Activated T-cell treated with anti-CD3 and anti-CD28 coated beads, Interleukin-2, amount 50 U/mL, for 1 hour (primary cell): Measurements from ENCODE around the gene UMODL1.

ENCODE experiments used
- DNase-seq: peaks from one replicate; pipeline ENCODE4 v3.0.0-alpha.2; 2020

The UMODL1 gene

DNA sequence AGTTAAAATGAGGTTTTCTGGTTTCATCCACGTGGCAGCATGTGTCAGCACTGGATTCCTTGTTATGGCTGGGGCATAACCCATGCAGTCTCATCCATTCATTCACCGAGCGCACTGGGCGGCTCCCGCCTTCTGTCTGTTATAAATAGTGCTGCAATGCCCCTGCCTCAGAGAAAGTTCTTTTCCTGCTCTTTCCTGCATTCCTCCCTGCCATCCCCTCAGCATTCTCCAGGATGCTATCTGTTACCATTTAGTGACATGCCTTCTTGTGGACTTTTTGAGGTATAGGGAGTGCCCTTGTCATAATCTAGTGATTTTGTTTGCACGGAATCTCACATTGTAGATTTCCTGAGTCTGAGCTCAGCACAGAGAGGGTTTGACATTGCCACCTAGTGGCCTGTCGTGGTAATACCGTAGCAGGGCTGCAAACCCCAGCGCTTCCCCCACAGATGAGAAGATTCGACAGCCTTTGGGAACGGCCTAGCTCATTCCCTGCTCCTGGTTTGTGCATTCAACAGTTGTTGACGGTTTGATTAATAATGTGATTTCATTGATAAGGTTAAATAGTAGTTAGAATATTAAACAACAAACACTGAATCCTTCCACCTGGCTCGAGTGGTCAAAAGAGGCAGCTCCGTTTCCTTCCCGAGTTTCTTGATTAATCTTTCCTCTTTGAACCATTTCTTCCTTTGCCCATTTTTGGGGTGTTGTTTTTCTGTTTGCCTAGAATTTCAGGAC, 46.3 kb downstream of the UMODL1 start:
- DNase-seq, result peak; percentile 81

- DNase-seq, result no peak
These were observed 47.1 kb downstream of the UMODL1 start for GRCh38 chr21:42117967-42118780.

DNA sequence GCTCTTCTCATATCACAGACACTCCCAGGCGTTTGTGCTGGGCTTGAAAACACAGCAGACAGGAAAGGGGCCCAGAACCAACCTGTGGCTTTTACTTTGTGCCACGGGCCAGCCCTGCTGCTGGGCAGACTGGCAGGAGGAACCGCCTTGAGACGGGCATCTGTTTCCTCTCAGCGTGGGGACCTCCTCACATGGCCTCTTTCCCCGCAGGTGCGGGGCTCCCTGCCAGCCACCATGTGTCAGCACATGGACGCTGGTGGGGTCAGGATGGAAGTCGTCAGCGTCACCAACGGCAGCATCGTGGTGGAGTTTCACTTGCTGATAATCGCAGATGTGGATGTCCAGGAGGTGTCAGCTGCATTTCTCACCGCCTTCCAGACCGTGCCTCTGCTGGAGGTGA, 47.8 kb downstream of the UMODL1 start:
- DNase-seq, result peak; percentile 29

DNA sequence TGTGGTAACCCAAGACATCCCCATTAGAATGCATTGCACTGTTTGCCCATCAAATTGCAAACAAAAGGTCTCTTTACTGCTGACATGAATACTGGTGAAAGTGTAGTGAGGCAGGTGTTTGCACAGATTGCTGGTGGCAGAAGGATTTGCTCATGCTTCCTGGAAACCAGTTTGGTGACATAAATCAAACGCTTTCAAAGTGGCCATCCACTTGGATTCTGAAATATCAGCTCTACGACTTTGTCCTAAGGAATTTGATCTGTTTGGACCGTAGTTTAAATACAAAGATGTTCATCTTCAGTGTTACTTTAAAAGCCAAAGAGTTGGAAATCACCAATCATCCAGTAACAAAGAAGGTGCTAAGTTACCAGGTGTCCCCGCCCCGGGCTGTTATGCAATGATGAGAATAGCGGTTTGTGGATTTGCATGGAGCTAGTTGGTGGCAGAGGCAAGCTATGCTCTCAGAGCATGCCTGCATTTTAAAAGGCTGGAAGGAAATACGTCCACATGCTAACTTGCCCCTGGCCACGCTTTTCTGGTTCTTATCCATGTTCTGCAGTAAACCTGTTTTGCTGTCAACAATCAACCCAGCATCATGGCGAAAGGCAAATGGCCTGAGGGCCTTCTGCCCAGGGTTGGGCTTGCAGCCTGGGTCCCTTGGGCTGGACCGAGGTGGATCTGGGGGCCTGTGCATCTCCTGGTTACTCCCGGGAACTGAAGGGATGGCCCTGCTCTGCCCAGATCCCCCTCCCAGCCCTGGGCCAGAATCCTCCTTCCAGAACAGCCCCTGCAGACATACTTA, 49.2 kb downstream of the UMODL1 start:
- DNase-seq, result no peak

- no peak for DNase-seq
These were observed 49.9 kb downstream of the UMODL1 start for GRCh38 chr21:42120903-42121535.

GRCh38 chr21:42121794-42122193, 50.7 kb downstream of the UMODL1 start:
- no peak for DNase-seq

DNA sequence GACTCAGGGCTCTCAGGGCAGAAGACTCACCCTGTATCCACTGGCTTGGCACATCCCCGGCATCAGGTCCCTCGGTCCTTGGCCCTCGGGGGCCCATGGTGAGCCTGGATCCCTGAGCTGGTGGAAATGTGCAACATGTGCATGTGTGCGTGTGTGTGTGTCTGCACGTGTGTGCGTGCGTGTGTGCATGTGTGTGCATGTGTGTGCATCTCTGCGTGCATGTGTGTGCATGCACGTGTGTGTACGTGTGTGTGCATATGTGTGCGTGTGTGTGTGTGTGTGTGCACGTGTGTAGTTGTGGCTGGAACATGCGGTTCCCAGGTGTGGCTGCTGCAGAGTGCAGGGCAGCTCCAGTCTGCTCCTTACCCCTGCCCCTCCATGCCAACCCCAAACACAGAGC, 51.3 kb downstream of the UMODL1 start:
- no peak for DNase-seq

- DNase-seq, result no peak
These were observed 51.7 kb downstream of the UMODL1 start for GRCh38 chr21:42122808-42123207.

- DNase-seq, result no peak
These were observed 52.2 kb downstream of the UMODL1 start for GRCh38 chr21:42123219-42123908.

DNA sequence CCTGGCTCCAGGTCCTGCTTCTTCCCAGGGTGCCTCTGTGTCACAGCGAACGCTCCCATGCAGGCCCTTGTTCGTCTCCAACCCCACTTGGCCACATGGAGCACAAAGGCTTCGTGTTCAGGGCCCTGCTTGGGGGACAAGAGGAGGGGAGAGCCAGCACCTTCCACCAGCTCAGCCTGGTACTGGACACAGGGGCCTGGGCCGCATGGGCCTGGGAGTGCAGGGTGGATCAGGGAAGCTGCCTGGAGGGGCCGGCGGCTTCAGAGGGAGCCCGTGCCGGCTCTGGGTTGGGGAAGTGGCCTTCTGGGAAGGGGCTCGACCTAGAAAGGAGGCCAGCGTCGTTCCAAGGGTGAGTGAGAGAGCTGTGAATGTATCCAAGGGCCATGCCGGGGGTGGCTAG, 53.0 kb downstream of the UMODL1 start:
- DNase-seq, result no peak

- no peak for DNase-seq
These were observed 53.9 kb downstream of the UMODL1 start for GRCh38 chr21:42124826-42125570.

- no peak for DNase-seq
These were observed 54.7 kb downstream of the UMODL1 start for GRCh38 chr21:42125571-42126544.

DNA sequence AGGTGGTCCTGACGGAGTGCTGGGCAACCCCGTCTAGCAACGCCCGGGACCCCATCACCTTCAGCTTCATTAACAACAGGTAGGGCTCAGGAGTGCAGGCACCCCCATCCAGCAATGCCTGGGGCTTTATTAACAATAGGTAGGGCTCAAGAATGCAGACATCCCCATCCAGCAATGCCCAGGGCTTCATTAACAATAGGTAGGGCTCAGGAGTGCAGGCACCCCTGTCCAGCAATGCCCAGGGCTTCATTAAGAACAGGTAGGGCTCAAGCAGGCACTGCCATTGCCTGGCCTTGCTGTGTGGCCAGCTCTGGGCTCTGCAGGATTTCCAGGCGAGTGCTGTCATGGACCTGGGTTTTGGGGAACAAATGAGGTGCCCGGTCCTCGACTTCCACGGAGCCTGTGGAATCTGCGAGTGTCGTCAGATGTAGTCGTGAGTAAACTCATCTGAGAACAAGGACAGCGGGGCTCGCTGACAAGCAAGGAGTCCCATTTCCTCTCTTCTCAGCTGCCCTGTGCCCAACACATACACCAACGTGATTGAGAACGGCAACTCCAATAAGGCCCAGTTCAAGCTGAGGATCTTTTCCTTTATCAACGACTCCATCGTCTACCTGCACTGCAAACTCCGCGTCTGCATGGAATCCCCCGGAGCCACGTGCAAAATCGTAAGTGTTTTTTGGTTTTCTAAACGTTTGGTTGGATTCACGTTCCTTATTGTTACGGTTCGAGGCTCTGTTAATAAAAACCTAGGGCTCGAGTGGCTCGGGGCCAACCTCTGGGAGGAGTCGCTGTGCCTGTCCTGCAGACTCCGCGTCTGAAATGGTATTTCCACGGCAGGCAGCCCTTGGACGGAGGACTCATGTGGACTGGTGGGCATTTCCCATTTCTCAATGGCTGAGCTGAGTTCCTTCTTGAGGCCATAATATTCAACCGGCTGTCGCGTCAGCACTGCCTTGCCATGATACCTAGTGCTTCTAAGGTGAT, 56.3 kb downstream of the UMODL1 start:
- no peak for DNase-seq

GRCh38 chr21:42129300-42130266, 58.5 kb downstream of the UMODL1 start:
- no peak for DNase-seq

DNA sequence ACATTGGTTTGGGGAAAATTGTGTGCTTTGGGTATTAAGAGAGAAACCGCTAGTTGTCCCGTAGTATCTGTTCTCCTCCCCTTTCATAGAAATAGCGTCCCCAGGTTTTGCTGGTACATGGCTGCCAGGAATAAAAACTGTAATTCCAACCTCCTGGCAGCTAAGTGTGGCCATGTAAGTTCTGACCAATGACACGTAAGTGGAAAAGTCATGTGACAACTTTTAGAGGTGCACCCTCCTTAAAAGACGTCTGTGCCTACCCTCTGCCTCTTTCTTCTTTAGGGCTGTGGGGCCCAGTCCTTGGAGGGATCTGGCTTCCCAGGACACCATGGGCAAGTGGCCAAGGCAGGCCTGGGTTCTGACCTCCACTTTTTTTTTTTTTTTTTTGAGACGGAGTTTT, 59.3 kb downstream of the UMODL1 start:
- no peak for DNase-seq

- DNase-seq, result no peak
These were observed 61.1 kb downstream of the UMODL1 start for GRCh38 chr21:42132183-42132582.

GRCh38 chr21:42133131-42133530, 62.0 kb downstream of the UMODL1 start:
- no peak for DNase-seq
